Stimulated activated CD4-positive, alpha-beta T cell treated with anti-CD3 and anti-CD28 coated beads, TNF-alpha, amount 100 ng/mL, for 48 hours (primary cell): Measurements from ENCODE around the gene ASAP3.
"Not testable (repeated sequence)": the region's sequence is repeated elsewhere in the genome, so short reads cannot be mapped to it uniquely, and the experiment has no call there.

ENCODE experiments used
- DNase-seq, 3 donors: peaks; one replicate each; pipeline ENCODE4 v3.0.0-alpha.2; 2020; ENCODE audit warnings: low read depth in 3 of 3

Gene ASAP3

GRCh38 chr1:23514111-23514679 is 30.2 kb upstream of the ASAP3 start:
- DNase-seq = no peak

- no peak for DNase-seq
Measured at GRCh38 chr1:23509896-23510295, 25.9 kb upstream of the ASAP3 start.

GRCh38 chr1:23506376-23507107 is 22.6 kb upstream of the ASAP3 start:
- DNase-seq = no peak

- no peak for DNase-seq
Measured at GRCh38 chr1:23505851-23506250, 21.9 kb upstream of the ASAP3 start.

- DNase-seq = not testable (repeated sequence)
Measured at GRCh38 chr1:23504156-23504555, 20.2 kb upstream of the ASAP3 start.

- DNase-seq = no peak
Measured at GRCh38 chr1:23502951-23503350, 19.0 kb upstream of the ASAP3 start.

- no peak for DNase-seq
Measured at GRCh38 chr1:23500466-23500865, 16.5 kb upstream of the ASAP3 start.

GRCh38 chr1:23497777-23498439 is 13.9 kb upstream of the ASAP3 start:
- DNase-seq = no peak

- DNase-seq = no peak
Measured at GRCh38 chr1:23496490-23497181, 12.7 kb upstream of the ASAP3 start.

- DNase-seq = not testable (repeated sequence)
Measured at GRCh38 chr1:23494836-23495235, 10.9 kb upstream of the ASAP3 start.

- DNase-seq = not testable (repeated sequence)
Measured at GRCh38 chr1:23492776-23493175, 8.8 kb upstream of the ASAP3 start.

- no peak for DNase-seq
Measured at GRCh38 chr1:23492132-23492720, 8.2 kb upstream of the ASAP3 start.

- DNase-seq = no peak
Measured at GRCh38 chr1:23489842-23490241, 5.9 kb upstream of the ASAP3 start.

- no peak for DNase-seq
Measured at GRCh38 chr1:23485002-23485332, 988 bp upstream of the ASAP3 start.

- peak; percentile 71 to 95 (median 80) for DNase-seq
Measured at GRCh38 chr1:23484253-23485001, 448 bp upstream of the ASAP3 start.

- no peak for DNase-seq
Measured at GRCh38 chr1:23481904-23482303, 2.1 kb downstream of the ASAP3 start.

- DNase-seq = no peak
Measured at GRCh38 chr1:23481026-23481597, 2.9 kb downstream of the ASAP3 start.

- no peak for DNase-seq
Measured at GRCh38 chr1:23480187-23481025, 3.6 kb downstream of the ASAP3 start.

GRCh38 chr1:23479666-23479941 is 4.4 kb downstream of the ASAP3 start:
- DNase-seq = no peak

- DNase-seq = no peak
Measured at GRCh38 chr1:23478896-23479665, 4.9 kb downstream of the ASAP3 start.
